Stimulated activated CD4-positive, alpha-beta T cell treated with anti-CD3 and anti-CD28 coated beads, Interleukin-12 subunit alpha, Interleukin-12 subunit beta, amount 100 ng/mL, for 24 hours (primary cell): ENCODE data around the gene RSPH3.
"Not testable (repeated sequence)": the region's sequence is repeated elsewhere in the genome, so short reads cannot be mapped to it uniquely, and the experiment has no call there.

Experiments used
- DNase-seq, 2 experiments: peaks; one replicate each; pipeline ENCODE4 v3.0.0-alpha.2; 2020; ENCODE audit warnings: low read depth in 2 of 2

The RSPH3 gene, protein sequence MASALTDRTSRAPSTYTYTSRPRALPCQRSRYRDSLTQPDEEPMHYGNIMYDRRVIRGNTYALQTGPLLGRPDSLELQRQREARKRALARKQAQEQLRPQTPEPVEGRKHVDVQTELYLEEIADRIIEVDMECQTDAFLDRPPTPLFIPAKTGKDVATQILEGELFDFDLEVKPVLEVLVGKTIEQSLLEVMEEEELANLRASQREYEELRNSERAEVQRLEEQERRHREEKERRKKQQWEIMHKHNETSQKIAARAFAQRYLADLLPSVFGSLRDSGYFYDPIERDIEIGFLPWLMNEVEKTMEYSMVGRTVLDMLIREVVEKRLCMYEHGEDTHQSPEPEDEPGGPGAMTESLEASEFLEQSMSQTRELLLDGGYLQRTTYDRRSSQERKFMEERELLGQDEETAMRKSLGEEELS

DNA sequence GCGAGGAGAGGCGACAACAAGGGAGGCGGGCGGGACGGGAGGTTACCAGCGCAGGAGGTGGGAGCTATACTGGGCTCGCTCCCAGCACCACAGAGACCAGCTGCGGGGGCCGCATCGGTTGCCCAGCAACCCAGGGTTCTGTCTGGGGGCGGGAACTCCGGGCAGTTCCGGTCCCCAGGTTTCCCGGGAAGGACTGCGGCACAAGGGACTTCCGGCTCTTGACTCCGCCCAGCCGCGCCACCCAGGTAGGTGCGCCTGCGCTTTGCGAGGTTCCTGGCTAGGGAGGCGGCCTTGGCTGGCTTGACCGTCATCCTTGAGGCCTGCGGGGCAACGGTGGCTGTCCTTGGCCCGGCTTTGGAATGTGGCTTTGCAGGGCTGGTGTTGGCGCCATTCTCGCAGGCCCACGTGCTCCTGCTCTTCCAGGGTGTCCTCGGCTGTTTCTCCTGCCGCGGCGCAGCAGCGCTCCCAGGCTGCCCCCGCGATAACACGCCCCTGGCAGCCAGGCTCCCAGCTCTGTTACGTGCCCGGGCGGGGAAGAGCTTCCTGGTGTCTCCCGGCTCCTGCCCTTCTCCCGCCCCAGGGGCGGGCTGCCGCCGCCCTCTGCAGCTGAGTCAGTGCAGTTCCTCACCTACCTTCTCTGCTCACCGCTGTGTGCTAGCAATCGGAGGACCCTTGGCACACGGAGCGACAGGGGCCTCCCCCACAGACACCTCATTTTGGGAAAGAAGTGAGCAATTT, at the start of gene RSPH3:
Gene RSPH3, minus strand, starts transcription at position 537 of the 738 bp plus-strand sequence. CDS start 652 bp downstream, outside the sequence.
- peak; percentile 87 to 93 for DNase-seq

DNA sequence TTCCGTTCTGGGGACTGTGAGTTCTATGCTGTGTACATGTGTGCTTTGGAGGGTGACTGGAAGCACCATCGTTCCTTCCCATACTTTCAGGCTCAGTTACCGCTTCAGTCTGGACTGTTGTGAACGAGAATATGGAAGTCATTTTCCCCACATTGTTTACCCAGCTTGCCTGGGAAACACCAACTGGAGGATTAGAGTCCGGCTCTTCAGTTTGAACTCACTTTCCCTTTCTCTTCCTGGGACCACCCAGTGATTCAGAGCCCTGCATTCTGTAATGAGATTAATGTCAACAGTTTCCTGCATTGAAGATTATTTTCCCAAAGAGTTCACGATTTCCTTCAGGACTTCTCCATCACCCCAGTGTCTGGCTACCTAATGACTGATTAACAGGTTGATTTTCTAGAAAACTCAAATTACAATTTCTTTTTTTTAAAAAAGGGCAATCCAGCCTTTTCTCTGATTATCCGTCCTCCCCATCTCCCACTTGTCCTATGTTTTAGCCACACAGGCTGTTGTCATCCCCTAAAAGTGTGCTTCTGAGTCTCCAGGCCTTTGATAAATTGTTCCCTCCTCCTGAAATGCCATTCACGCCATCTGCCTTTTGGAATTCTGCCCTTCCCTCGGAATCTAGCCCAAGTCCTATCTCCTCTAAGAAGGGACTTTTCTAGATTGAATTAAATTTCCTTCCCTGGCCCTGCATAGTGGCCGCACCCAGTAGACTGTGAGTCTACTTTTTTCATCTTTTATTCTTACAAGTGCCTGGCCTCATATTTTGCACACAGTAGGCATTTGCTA, 48.1 kb upstream of the RSPH3 start:
- DNase-seq = no peak

DNA sequence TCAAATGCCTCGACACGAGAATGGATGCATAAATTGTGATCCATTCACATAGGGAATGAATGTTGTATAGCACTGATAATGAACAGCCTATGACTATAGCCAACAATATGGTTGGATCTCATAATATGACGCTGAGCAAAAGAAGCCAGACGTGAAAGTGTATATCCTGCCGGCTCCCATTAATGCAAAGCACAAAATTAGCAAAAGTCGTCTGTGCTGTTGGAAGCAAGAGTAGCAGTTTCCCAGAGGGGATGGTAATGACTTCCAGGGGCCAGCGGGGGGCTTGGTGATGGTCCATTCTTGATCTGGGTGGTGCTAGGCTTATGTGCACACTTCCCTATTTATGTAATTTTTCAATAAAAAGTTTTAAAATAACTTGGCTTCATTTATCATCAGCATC, 45.8 kb upstream of the RSPH3 start:
- DNase-seq = no peak

DNA sequence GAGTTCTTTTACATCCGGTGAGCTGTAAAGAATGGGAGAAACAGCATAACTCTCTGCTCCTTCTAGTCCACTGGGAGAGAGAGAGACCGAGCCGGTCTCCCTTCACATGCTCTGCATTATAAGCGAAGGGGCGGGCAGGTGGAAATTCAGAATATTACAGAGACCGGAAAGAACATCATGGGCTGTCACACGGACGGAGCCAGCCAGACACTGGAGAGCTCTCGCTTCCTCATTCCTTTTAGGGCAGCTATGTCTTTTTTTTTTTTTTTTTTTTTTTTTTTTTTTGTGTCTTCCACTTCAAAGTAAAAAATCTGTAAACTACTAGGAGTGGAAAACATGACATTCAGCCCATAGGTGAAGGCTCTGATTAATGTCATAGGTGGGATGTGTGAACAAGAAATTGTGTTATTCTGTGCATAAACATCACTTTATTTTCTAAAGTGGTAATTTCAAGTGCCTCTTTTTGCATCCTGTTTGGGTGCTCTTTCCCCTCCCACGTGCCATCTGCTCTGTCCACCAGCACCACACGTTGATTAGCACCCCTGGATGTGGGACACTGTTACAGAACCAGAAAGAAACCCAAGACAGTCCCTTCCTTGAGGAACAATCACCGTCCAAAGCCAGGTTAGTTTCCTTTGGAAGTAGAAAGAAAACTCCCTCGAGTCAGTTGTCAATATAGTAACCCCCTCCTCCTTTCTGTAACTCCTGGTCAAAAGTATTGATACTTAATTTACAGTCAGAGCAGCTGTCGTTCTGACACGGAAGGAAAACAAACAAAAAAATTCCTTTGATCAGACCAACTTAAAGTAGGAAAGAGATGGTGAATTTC, 45.1 kb upstream of the RSPH3 start, which contains the start of gene TAGAP:
Gene TAGAP, minus strand, starts transcription at position 93 of the 829 bp plus-strand sequence. CDS start 845 bp downstream, outside the sequence.
- peak; percentile 73 to 80 for DNase-seq

DNA sequence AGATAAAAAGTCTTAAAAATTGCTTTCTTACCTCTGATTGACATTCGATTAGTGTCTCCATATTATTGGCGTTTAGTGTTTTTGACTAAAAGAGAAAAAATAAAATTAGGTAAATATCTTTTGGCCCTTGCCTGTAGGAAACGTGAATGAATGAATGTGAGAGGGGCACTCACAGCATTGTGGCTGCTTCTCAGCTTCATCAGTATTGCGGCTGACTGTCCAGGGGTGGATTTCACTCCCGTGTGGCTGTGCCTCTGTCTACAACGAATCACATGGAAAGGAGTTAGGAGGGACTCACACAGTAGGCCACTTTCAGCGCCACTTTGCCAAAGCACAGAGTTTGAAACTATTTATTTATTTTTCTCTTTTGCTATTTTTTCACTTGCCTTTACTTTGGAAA, 43.9 kb upstream of the RSPH3 start:
- no peak for DNase-seq

DNA sequence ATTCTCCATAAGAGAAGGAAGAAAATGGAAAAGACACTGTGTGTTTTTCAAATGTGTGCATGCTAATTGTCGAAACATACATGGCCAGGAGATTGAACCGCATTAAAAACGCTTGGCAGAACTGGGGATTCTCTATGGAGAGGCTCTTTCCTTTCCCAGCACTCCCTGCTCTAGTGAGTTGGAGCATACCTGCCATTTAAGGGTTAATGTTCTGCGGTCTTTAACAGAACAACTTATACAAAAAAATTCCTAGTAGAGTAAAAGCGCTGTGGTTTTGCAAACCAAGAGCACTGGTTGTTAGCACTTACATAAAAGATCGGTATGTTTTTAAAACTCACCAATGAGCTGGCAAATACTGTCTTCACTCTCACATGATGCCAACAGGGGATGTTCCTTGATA, 43.2 kb upstream of the RSPH3 start:
- DNase-seq = no peak

DNA sequence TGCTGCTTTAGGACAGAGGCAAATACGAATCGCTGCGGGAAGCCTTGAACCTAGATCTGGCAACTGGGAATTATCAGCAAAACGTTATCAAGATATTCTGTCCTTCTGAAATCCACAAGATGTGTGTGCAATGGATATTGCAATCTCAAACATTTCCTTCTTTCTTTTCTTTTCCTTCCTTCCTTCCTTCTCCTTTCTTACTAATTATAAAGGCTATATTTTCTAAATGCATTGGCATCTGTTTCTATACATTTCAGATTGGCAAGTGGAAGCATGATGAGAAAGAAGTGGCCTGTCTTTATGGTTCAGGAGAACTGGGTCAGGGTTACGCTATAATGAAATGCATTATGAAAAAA, 42.8 kb upstream of the RSPH3 start:
- DNase-seq = no peak

DNA sequence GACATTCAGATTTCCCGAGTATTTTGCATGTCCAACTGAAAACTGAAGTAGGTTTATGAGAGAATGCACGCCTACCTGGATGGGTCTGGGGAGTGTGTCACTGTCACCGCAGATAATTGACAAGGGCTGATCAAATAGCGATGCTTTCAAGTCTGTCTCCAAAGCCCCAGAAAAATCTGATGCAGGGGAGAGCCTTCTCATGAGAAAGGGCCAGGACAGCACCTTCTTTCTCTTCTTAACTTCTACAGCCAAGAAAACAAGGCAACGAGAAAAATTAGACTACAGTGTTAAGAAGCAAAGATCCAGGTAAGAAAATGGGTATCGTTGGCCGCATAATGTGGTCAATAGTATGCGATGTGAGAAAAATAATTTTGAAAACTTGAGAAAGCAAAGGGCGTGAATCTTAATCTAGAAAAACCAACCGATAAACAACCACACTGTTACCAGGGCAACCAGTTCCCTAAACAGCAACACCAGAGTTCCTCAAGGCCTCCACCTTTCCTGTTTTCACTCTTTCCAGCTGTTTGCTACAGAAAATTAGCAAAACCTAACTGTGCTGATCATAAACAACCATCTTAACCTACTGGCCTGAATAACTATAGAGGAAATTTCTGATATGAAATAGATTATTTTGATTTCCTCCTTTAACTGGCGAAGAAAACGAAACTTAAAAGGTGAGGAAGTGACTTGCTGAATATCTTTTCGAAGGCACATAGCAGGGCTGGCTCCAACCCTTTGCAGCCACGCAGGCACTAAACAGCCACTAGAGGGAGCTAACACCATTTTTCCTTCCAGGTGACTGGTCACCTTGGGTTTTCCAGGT, 42.2 kb upstream of the RSPH3 start:
- peak in 1 of 2 experiments; percentile 55 for DNase-seq

DNA sequence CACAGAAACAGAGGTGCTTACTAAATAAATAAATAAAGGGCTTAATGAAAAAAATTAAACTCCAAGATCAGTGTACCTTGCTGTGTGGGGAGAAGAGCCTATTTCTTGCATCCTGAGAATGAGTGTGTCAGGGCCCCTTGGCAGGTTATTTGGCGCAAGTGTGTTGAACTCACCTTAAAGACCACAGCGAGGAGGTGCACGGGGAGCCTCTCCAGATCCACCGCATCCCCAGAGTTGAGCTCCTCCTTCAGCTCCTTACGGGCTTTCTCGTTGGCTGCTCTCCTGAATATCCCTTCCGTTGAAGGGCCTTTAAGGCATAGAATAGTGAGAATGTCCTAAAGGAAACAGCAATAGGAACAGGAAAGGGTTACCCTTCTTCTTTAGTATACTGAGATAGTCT, 41.2 kb upstream of the RSPH3 start:
- no peak for DNase-seq

DNA sequence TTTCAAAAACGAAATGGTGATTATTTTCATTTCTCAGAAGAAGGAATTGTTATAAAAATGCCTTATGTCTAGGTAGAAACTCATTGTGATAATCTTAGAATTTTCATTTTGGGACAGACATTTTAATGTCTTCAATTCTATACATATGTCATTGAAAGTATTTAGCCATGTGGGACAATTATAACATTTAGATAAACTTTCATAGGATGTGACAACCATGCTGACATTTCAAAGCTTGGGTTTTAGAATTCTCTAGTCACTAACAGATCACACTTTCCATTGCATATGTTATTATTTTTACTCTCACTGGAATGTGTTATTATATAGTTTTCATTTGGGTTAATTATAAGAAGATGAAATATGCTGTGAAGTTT, 39.9 kb upstream of the RSPH3 start:
- DNase-seq = no peak

DNA sequence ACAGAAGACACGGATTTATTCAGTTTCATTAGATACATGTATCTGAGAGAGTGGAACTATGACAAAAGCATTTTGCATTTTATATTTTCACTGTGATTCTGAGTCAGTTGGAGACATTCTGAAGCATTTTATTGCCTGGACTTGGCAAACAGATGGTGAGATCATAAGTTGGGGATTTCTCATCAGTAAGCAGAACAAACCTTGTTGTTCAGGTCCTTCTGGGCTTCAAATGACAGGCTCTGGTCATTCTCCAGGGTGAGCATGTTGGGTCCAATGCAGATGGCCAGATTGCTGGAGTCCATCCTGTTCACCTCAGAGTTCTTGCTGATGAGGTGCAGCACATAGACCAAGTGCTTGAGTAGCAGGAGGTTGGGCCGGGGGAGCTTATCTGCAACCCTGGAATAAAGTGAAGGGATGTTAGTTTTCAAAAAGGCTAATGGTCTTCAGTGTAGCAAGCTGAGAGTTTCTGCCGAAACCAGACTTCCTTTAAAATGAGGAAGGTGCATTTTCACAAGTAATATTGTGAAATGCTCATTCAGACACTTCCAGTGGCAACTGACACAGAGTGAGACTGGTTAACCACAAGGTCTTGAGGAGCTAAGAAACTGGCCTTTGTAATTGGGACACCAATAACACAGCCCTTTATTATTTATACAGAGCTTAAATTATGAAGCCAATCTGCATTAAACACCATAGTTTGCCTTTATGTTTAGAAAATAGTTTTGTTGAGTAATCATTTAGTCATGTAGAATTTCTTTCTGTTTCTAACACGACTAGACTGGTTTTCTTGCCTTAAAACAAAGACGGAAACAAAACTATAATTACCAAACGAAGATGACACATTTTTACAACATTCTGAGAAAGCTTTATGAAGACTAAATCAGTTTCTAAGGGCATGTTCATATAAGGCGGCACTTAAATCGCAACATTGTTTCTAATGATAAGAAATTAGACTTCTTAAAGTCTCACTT, 39.2 kb upstream of the RSPH3 start:
- DNase-seq = no peak

DNA sequence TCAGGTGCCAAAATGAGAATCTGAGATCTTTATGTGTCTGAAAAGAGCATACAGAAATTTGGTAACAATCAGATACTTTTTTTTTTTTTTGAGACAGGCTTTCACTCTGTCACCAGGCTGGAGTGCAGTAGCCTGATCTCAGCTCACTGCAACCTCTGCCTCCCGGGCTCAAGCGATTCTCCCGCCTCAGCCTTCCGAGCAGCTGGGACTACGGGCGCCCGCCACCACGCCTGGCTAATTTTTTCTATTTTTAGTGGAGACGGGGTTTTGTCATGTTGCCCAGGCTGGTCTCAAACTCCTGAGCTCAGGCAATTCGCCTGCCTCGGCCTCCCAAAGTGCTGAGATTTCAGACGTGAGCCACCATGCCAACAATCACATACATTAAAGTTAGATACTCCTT, 38.3 kb upstream of the RSPH3 start:
- DNase-seq = not testable (repeated sequence)

DNA sequence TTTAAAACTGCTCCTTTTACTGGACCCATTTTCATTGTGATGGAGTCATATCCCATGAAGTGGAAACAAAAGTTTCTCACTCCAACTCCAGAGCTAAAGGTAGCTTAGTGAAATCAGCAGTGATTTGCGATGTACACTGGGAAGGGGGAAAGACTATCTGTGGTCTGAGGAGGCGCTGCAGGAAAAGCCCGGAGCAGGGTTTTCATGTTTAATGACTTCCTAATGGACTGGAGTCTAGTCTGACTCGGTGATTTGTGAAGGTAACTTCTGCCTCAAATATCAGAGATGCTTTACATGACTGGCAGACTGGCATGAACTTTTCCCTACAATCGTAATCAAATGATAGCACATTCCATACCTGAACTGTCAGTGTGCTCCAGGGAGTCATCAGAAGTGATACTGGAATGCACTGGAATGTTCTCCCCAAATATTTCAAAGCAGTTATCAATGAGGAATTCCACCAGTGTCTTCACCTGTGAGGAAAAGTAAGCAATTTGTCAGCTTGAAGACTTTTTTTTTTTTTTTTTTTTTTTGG, 37.8 kb upstream of the RSPH3 start:
- DNase-seq = no peak

DNA sequence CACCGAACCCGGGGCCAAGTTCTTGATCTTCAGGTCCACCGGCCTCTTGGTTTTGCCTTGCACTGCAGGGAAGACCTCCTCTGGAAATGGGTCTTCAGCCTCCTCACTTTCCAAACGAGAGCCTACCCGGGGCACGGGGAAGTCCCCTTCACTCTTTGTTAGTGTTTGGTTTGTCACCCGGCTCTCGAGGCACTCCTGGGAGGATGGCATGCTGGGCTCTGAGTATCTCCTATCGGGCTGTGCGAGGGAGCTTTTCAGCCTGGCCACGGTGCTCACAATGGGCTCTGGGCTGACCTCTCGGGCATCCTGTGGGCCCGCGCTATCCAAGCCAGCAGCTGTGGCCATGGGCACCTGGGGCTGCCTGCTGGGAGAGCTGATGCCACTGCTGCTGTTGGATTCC, 36.7 kb upstream of the RSPH3 start:
- no peak for DNase-seq

DNA sequence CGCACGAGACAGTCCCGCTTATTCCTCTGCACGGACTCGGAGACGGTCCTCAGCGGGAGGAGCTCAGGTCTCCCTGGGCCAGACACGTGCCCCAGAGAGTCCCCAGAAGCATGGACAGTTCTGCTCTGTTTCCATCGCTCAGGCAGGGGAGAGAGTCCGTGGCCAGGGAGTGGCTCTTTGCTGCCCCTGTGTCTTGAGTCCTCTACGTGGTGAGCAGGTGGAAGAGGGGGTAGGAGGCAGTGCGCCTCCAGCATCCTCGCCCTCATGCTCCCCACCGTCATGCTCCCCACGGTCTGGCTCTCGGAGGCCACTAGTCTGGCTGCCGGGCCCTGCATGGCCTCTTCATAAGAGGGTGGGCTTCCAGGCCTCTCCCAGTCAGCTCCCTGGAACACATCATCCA, 35.9 kb upstream of the RSPH3 start:
- DNase-seq = no peak

DNA sequence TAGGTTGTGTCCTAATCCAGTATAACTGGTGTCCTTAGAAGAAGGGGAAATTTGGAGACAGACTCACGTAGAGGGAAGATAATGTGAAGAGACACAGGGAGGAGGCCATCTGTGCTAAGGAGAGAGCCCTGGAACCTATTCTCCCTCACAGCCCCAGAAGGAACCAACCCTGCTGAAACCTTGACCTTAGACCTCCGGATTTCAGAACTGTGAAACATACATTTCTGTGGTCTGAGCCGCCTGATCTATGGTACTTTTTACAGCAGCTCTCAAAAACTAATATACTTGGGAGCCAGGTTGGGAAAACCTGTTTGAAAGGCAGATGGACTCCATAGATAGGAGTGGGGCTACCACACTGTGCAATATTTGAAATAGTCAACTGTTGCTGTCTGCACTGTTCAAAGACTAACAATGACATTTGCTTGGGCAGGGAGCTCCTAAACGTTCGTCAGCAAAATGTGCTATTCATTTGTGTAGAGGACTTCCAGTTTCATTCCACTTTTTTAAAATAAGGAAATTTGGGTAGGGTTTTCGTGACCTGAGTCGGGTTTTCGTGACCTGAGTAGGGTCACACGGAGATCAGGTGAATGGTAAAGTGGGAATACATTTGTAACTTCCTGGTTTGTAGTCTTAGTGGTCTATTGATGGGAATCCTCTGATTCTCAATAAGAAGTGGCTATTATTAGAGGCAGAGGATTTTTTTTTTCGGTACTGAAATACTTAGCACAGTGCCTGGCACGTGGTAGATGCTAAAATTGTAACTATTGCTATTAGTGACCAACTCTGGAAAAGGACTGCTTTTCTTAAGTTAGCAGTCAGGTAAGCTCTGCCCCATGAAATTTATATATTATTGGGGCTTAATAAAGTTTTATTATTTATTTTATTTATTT, 33.4 kb upstream of the RSPH3 start:
- no peak for DNase-seq

DNA sequence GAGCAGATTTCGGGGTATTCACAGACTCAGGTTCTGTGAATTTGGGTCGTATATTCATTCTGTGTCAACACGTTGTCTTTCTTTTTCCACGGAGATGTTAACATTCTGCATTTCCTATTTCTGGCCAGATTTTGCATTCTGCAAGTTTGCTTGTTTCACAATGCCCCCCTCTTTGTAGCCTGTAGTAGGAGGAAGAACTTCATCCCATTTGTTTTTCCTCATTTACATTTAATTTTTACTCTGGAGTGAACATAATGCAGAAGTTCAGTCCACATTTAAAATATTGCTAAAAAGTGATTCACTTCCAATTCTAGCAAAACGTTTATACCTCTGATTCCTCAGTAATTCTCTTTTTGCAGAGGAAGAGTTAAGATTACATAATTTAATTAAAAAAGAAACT, 31.8 kb upstream of the RSPH3 start:
- no peak for DNase-seq

DNA sequence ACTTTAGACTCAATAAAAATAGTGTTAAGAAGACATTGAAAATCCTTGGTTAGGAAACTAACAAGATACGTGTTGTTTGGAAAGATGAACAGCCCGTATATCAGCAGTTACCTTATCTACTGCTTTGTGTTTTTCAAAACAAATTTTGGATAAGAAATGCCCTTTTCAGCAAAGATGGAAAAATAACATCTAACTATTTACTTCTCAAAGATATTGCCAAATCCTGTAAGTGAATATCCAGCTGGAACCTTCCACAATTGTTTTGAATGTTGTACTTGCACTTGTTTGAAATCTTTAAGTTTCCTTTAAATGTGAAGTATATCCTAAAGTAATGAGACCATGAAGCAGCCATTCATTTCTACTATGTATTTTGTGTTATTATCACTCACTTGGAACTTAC, 30.2 kb upstream of the RSPH3 start:
- no peak for DNase-seq
